HEK293 (cell line): Measurements from ENCODE around the gene RTCA.

ENCODE experiments used
- CTCF ChIA-PET: fragments of 350-600 bp; formaldehyde crosslinking; extraction: SDS; loops from one replicate; lab custom pipeline; 2021; ENCODE audit warnings: antibody characterized with exemption; lab: Yijun Ruan, JAX
- POLR2A ChIA-PET: fragments of 300-600 bp; formaldehyde crosslinking; extraction: SDS; loops from one replicate; lab custom pipeline; 2020; ENCODE audit warnings: antibody characterized with exemption, inconsistent platforms; lab: Yijun Ruan, JAX
- H3K27ac ChIP-seq: fragments of 200-500 bp; sonication (Bioruptor generic); 2 replicates; pipeline ENCODE4 v1.5.1; 2014; ENCODE audit warnings: low read depth, low read length, control low read depth, inconsistent platforms; ENCODE audit errors: extremely low read depth
- H3K36me3 ChIP-seq, 2 experiments: fragments of 200-500 bp in 1 of 2; sonication (Bioruptor generic) in 1 of 2; 1 replicate in 1 of 2; 2 replicates in 1 of 2; pipeline ENCODE4 v1.5.1; 2014 to 2017; ENCODE audit warnings: inconsistent platforms in 2 of 2, low read length in 2 of 2; ENCODE audit not compliant: control insufficient read depth in 2 of 2, insufficient read depth in 1 of 2
- H3K4me1 ChIP-seq: fragments of 200-500 bp; sonication (Bioruptor generic); 2 replicates; pipeline ENCODE4 v1.5.1; 2014; ENCODE audit warnings: mild to moderate bottlenecking, low read length, inconsistent platforms; ENCODE audit not compliant: control insufficient read depth, insufficient read depth
- H3K4me3 ChIP-seq: 2 replicates; pipeline ENCODE4 v1.5.1; 2011; ENCODE audit warnings: low read depth, mild to moderate bottlenecking, control low read depth, low read length, moderate library complexity
- H3K9me3 ChIP-seq: fragments of 200-500 bp; sonication (Bioruptor generic); 2 replicates; pipeline ENCODE4 v1.5.1; 2014; ENCODE audit warnings: low read depth, low read length, inconsistent platforms; ENCODE audit not compliant: control insufficient read depth, insufficient read depth
- ELK4 ChIP-seq: IDR thresholded peaks from 2 replicates; pipeline ENCODE4 v1.6.1; 2011; ENCODE audit warnings: mild to moderate bottlenecking, low read depth, low read length, borderline replicate concordance
- HOXC10 ChIP-seq: sonication (generic); formaldehyde crosslinking; IDR thresholded peaks from 2 replicates; pipeline ENCODE4 v1.8.1; 2023; ENCODE audit warnings: mild to moderate bottlenecking, missing genetic modification reagents
- IKZF3 ChIP-seq: fragments of 450-650 bp; IDR thresholded peaks from 2 replicates; pipeline ENCODE4 v1.5.0; 2018; ENCODE audit warnings: missing biosample characterization, mild to moderate bottlenecking, missing genetic modification characterization, moderate library complexity
- PRDM6 ChIP-seq: fragments of 450-650 bp; formaldehyde crosslinking; IDR thresholded peaks from 2 replicates; pipeline ENCODE4 v1.5.1; 2017; ENCODE audit warnings: missing biosample characterization, missing genetic modification characterization
- YY1 ChIP-seq: fragments of 450-650 bp; formaldehyde crosslinking; IDR thresholded peaks from 2 replicates; pipeline ENCODE4 v1.5.1; 2018; ENCODE audit warnings: missing biosample characterization, missing genetic modification characterization
- ZIC2 ChIP-seq: fragments of 450-650 bp; formaldehyde crosslinking; IDR thresholded peaks from 2 replicates; pipeline ENCODE4 v1.5.1; 2016; ENCODE audit warnings: missing biosample characterization, missing genetic modification characterization
- ZNF10 ChIP-seq: fragments of 450-650 bp; formaldehyde crosslinking; IDR thresholded peaks from 2 replicates; pipeline ENCODE4 v1.5.1; 2017; ENCODE audit warnings: missing biosample characterization, missing genetic modification characterization
- ZNF138 ChIP-seq: fragments of 450-650 bp; formaldehyde crosslinking; IDR thresholded peaks from 2 replicates; pipeline ENCODE4 v1.5.1; 2016; ENCODE audit warnings: missing biosample characterization, missing genetic modification characterization, borderline replicate concordance
- ZNF146 ChIP-seq: fragments of 450-650 bp; formaldehyde crosslinking; IDR thresholded peaks from 2 replicates; pipeline ENCODE4 v1.5.1; 2016; ENCODE audit warnings: missing biosample characterization, missing genetic modification characterization
- ZNF16 ChIP-seq: fragments of 450-650 bp; formaldehyde crosslinking; IDR thresholded peaks from 2 replicates; pipeline ENCODE4 v1.5.1; 2016; ENCODE audit warnings: low read depth, missing biosample characterization, missing genetic modification characterization
- ZNF18 ChIP-seq: fragments of 450-650 bp; formaldehyde crosslinking; IDR thresholded peaks from 2 replicates; pipeline ENCODE4 v1.5.1; 2016; ENCODE audit warnings: missing biosample characterization, missing genetic modification characterization
- ZNF2 ChIP-seq: fragments of 450-650 bp; formaldehyde crosslinking; IDR thresholded peaks from 2 replicates; pipeline ENCODE4 v1.5.1; 2016; ENCODE audit warnings: missing biosample characterization, missing genetic modification characterization
- ZNF362 ChIP-seq: fragments of 450-650 bp; formaldehyde crosslinking; IDR thresholded peaks from 2 replicates; pipeline ENCODE4 v1.5.1; 2016; ENCODE audit warnings: missing biosample characterization, missing genetic modification characterization
- ZNF391 ChIP-seq: fragments of 450-650 bp; formaldehyde crosslinking; IDR thresholded peaks from 2 replicates; pipeline ENCODE4 v1.5.1; 2016; ENCODE audit warnings: low read depth, missing biosample characterization, missing genetic modification characterization, borderline replicate concordance
- ZNF423 ChIP-seq: fragments of 450-650 bp; formaldehyde crosslinking; IDR thresholded peaks from 2 replicates; pipeline ENCODE4 v1.5.1; 2016; ENCODE audit warnings: missing biosample characterization, missing genetic modification characterization
- ZNF449 ChIP-seq: fragments of 450-650 bp; formaldehyde crosslinking; IDR thresholded peaks from 2 replicates; pipeline ENCODE4 v1.5.1; 2017; ENCODE audit warnings: missing biosample characterization, mild to moderate bottlenecking, missing genetic modification characterization, moderate library complexity
- ZNF514 ChIP-seq: fragments of 450-650 bp; formaldehyde crosslinking; IDR thresholded peaks from 2 replicates; pipeline ENCODE4 v1.5.1; 2016; ENCODE audit warnings: missing biosample characterization, missing genetic modification characterization
- ZNF518A ChIP-seq: fragments of 450-650 bp; formaldehyde crosslinking; conservative IDR thresholded peaks from 2 replicates; pipeline ENCODE4 v1.5.1; 2016; ENCODE audit warnings: low read depth, missing biosample characterization, missing genetic modification characterization
- ZNF529 ChIP-seq: fragments of 450-650 bp; formaldehyde crosslinking; IDR thresholded peaks from 2 replicates; pipeline ENCODE4 v1.5.1; 2017; ENCODE audit warnings: missing genetic modification characterization, missing biosample characterization; ENCODE audit not compliant: insufficient replicate concordance
- ZNF561 ChIP-seq: fragments of 450-650 bp; IDR thresholded peaks from 2 replicates; pipeline ENCODE4 v1.5.1; 2018; ENCODE audit warnings: missing biosample characterization, missing genetic modification characterization, borderline replicate concordance
- ZNF660 ChIP-seq: fragments of 450-650 bp; IDR thresholded peaks from 2 replicates; pipeline ENCODE4 v1.5.1; 2018; ENCODE audit warnings: missing biosample characterization, mild to moderate bottlenecking, missing genetic modification characterization
- ZNF677 ChIP-seq: fragments of 450-650 bp; IDR thresholded peaks from 2 replicates; pipeline ENCODE4 v1.5.0; 2018; ENCODE audit warnings: missing biosample characterization, mild to moderate bottlenecking, missing genetic modification characterization, moderate library complexity
- ZXDB ChIP-seq: fragments of 450-650 bp; formaldehyde crosslinking; IDR thresholded peaks from 2 replicates; pipeline ENCODE4 v1.5.1; 2016; ENCODE audit warnings: missing biosample characterization, missing genetic modification characterization

RTCA gene

GRCh38 chr1:100237091-100237490 lies 28.9 kb upstream of the RTCA start:
- ChIA-PET CTCF (no interaction called here), POLR2A (interaction anchor here (1.5 kb wide), 1 partner anchor 13 kb away, joined by 5 read pairs; the partner anchor contains the start of gene DBT)
- H3K36me3 ChIP-seq: peaks cover 12 to 53% of the 10 kb centered on the region in 2 experiments; a peak in 2 of 3 replicates
- no peak overlapping the region for H3K27ac ChIP-seq
- H3K4me3 ChIP-seq: no peak overlapping the region
- no peaks in the 10 kb centered on the region for H3K9me3 ChIP-seq
- H3K4me1 ChIP-seq: no peaks in the 10 kb centered on the region
- TF ChIP-seq ZNF362 (tag by site-specific recombination): no peak
- no peak for TF ChIP-seq ELK4
- TF ChIP-seq ZNF391: no peak
- TF ChIP-seq ZNF138 (tag by site-specific recombination): no peak
- TF ChIP-seq ZNF529 (tag by site-specific recombination): no peak
- TF ChIP-seq HOXC10: no peak
- no peak for TF ChIP-seq ZNF677 (tag by site-specific recombination)
- no peak for TF ChIP-seq IKZF3
- no peak for TF ChIP-seq ZNF449
- TF ChIP-seq ZXDB (tag by site-specific recombination): no peak
- no peak for TF ChIP-seq ZNF146 (tag by site-specific recombination)
- no peak for TF ChIP-seq PRDM6 (tag by site-specific recombination)
- no peak for TF ChIP-seq ZNF10 (tag by site-specific recombination)
- no peak for TF ChIP-seq YY1 (tag by site-specific recombination)
- no peak for TF ChIP-seq ZNF660 (tag by site-specific recombination)
- no peak for TF ChIP-seq ZNF514 (tag by site-specific recombination)
- no peak for TF ChIP-seq ZNF16 (tag by site-specific recombination)
- no peak for TF ChIP-seq ZNF18
- TF ChIP-seq ZNF423 (tag by site-specific recombination): no peak

GRCh38 chr1:100239961-100240360 lies 26.1 kb upstream of the RTCA start:
- ChIA-PET CTCF (interaction anchor here (0.6 kb wide), 2 partner anchors 118 to 430 kb away, joined by 3 to 4 read pairs; no protein-coding TSS in a partner anchor), POLR2A (interaction anchor here (0.6 kb wide), 1 partner anchor 362 kb away, joined by 6 read pairs; no protein-coding TSS in a partner anchor)
- H3K27ac ChIP-seq: no peak overlapping the region
- no peaks in the 10 kb centered on the region for H3K4me1 ChIP-seq
- no peaks in the 10 kb centered on the region for H3K9me3 ChIP-seq
- no peak overlapping the region for H3K4me3 ChIP-seq
- H3K36me3 ChIP-seq: peaks cover 7 to 31% of the 10 kb centered on the region in 2 experiments; a peak in 2 of 3 replicates
- no peak for TF ChIP-seq ZNF2 (tag by site-specific recombination)
- TF ChIP-seq ZNF561: no peak
- no peak for TF ChIP-seq ZIC2 (tag by site-specific recombination)
- TF ChIP-seq HOXC10: no peak
- no peak for TF ChIP-seq ZNF518A
